GM13977 (cell line): ENCODE results near the gene IPO9.

Experiments used
- DNase-seq: peaks from one replicate; pipeline ENCODE4 v3.0.0; 2012; ENCODE audit warnings: low spot score
- in situ Hi-C: fragments of 300-500 bp; cut with MboI; formaldehyde crosslinking; loops from one replicate; pipeline ENCODE4 v1.12.0; 2022; ENCODE audit warnings: low sequenced_read_pairs, low pct_unique_long_range_greater_than_20kb, mixed read lengths, inconsistent platforms; ENCODE audit not compliant: unreplicated experiment
- TF ChIP-seq, protein P1 (sequence below): IDR thresholded peaks from 2 replicates; pipeline ENCODE4 v1.5.1; 2012; ENCODE audit warnings: mild to moderate bottlenecking, control low read depth; ENCODE audit not compliant: insufficient read depth; ENCODE audit errors: extremely low read depth, missing control alignments

The IPO9 gene

DNA sequence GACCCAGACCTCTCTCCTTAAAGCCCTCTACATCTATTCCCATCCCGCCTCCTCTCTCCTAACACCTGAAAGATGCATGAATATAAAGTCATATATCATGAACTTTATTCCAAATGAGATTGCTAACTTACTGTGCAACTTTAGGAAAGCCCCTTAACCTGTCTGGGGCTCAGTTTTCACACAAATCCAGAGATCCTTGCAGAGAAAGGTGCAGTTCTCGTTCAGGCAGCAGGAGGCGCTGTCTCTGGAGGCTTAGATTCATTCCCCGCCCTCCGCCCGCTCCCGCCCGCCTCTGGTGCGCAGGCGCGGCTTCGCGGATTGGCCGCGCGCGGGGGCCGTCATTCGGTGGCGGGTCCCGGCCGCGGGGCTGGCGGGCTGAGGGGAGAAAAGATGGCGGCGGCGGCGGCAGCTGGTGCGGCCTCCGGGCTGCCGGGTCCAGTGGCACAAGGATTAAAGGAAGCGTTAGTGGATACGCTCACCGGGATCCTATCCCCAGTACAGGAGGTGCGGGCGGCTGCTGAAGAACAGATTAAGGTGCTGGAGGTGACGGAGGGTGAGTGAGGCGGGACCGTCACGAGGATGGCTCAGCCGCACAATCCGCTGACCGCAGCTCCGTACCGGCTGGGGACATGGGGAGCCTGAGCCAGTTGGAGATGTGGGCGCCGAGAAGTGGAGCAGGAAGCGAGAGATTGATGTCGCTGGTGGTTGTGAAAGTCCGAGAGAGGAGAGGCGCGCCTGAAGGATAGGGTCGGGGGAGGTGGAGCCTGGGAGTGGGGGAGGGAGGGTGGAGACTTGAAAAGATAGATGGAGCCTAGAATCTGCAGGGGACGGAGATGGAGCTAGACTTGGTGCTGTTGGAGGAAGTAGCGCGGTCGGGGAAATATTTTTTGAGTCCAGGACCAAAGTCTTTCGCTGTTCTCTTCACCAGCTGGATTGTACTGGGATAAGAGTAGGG, at the start of gene IPO9:
Gene IPO9 (plus strand): TSS at position 338 of the 955 bp plus-strand sequence. CDS start 53 bp downstream, at position 391.
- TF ChIP-seq, protein P1, sequence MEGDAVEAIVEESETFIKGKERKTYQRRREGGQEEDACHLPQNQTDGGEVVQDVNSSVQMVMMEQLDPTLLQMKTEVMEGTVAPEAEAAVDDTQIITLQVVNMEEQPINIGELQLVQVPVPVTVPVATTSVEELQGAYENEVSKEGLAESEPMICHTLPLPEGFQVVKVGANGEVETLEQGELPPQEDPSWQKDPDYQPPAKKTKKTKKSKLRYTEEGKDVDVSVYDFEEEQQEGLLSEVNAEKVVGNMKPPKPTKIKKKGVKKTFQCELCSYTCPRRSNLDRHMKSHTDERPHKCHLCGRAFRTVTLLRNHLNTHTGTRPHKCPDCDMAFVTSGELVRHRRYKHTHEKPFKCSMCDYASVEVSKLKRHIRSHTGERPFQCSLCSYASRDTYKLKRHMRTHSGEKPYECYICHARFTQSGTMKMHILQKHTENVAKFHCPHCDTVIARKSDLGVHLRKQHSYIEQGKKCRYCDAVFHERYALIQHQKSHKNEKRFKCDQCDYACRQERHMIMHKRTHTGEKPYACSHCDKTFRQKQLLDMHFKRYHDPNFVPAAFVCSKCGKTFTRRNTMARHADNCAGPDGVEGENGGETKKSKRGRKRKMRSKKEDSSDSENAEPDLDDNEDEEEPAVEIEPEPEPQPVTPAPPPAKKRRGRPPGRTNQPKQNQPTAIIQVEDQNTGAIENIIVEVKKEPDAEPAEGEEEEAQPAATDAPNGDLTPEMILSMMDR = peak; percentile 89
- DNase-seq = peak; percentile 98
- in situ Hi-C loops = no loop called here

DNA sequence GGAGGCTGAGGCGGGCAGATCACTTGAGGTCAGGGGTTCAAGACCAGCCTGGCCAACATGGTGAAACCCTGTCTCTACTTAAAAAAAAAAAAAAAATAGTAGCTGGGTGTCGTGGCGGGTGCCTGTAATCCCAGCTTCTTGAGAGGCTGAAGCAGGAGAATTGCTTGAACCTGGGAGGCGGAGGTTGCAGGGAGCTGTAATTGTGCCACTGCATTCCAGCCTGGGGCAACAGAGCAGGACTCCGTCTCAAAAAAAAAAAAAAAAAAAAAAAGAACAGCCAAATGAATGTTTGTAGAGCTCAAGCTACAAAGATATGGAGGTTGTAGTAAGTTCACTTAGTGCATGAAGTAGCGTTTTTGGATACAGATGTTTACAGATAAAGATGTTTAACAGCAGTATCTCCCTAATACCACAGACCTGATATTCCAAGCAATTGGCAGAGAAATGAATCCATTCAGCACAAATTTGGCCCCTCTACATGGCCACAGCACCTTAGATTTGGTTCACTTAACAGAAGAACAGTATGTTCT, 49.5 kb upstream of the IPO9 start:
- TF ChIP-seq, protein P1 = no peak
- in situ Hi-C loops = no loop called here
- DNase-seq = no peak

GRCh38 chr1:201780952-201781351, 48.0 kb upstream of the IPO9 start:
- TF ChIP-seq, protein P1 = no peak
- in situ Hi-C loops = no loop called here
- no peak for DNase-seq

DNA sequence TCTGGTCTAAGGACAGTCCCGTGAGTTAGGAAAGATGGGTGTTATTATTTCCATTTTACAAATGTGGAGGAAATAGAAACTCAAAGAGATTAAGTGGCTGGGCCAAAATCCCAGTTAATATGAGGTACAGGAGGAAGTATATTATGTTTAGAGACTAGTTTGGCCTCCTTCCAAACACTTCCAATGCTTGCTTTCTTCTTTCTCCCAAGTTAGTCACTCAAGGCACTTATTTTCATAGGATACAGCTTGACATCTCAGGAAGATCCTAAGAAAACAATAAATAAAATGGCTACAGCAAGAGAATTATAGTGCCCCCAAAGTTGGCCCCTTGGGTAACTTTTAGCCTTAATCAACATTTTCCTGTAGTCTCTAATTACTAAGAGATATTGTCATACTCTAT, 47.5 kb upstream of the IPO9 start:
- in situ Hi-C loops = no loop called here
- no peak for DNase-seq
- TF ChIP-seq, protein P1 = no peak

DNA sequence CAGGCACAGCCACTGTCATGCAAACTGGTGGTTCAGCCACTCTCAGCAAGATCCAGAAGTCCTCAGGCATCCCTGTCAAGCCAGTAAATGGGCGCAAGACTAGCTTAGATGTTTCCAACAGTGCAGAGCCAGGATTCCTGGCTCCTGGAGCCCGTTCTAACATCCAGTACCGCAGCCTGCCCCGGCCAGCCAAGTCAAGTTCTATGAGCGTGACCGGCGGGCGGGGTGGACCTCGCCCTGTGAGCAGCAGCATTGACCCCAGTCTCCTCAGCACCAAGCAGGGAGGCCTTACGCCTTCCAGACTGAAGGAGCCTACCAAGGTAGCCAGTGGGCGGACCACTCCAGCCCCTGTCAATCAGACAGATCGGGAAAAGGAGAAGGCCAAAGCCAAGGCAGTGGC, 46.6 kb upstream of the IPO9 start:
- no peak for DNase-seq
- TF ChIP-seq, protein P1 = no peak
- in situ Hi-C loops = no loop called here

- TF ChIP-seq, protein P1 = no peak
- in situ Hi-C loops = no loop called here
- no peak for DNase-seq
Observed at GRCh38 chr1:201783058-201783457, 45.9 kb upstream of the IPO9 start.
